GM19467 (cell line): Measurements from ENCODE around the gene BCKDHB.

Experiments used
- ATAC-seq: cut with Tn5 transposase; IDR thresholded peaks from one replicate; pipeline ENCODE4 v1.9.1; 2021; ENCODE audit warnings: mild to moderate bottlenecking, moderate library complexity; ENCODE audit not compliant: unreplicated experiment

Gene BCKDHB

GRCh38 chr6:80321011-80321410 is 214.5 kb downstream of the BCKDHB start:
- ATAC-seq = no peak

GRCh38 chr6:80325742-80326141 is 219.3 kb downstream of the BCKDHB start:
- no peak for ATAC-seq

GRCh38 chr6:80328652-80329051 is 222.2 kb downstream of the BCKDHB start:
- no peak for ATAC-seq

GRCh38 chr6:80329496-80329895 is 223.0 kb downstream of the BCKDHB start:
- ATAC-seq = no peak

GRCh38 chr6:80330961-80331360 is 224.5 kb downstream of the BCKDHB start:
- no peak for ATAC-seq

- ATAC-seq = no peak
Observed at GRCh38 chr6:80331522-80331921, 225.1 kb downstream of the BCKDHB start.

- ATAC-seq = no peak
Observed at GRCh38 chr6:80331974-80332373, 225.5 kb downstream of the BCKDHB start.

- ATAC-seq = no peak
Observed at GRCh38 chr6:80333342-80333741, 226.9 kb downstream of the BCKDHB start.

GRCh38 chr6:80335121-80335531 is 228.7 kb downstream of the BCKDHB start:
- no peak for ATAC-seq

- no peak for ATAC-seq
Observed at GRCh38 chr6:80336911-80337310, 230.4 kb downstream of the BCKDHB start.

GRCh38 chr6:80338201-80338836 is 231.8 kb downstream of the BCKDHB start:
- ATAC-seq = peak; percentile 90

GRCh38 chr6:80339421-80339820 is 232.9 kb downstream of the BCKDHB start:
- ATAC-seq = no peak

- no peak for ATAC-seq
Observed at GRCh38 chr6:80340280-80340679, 233.8 kb downstream of the BCKDHB start.

- ATAC-seq = no peak
Observed at GRCh38 chr6:80340686-80341085, 234.2 kb downstream of the BCKDHB start.

- ATAC-seq = no peak
Observed at GRCh38 chr6:80341330-80341729, 234.9 kb downstream of the BCKDHB start.

- no peak for ATAC-seq
Observed at GRCh38 chr6:80343511-80343910, 237.0 kb downstream of the BCKDHB start.

- no peak for ATAC-seq
Observed at GRCh38 chr6:80347101-80347500, 240.6 kb downstream of the BCKDHB start.

- ATAC-seq = no peak
Observed at GRCh38 chr6:80348263-80348662, 241.8 kb downstream of the BCKDHB start.

GRCh38 chr6:80356000-80356399 is 249.5 kb downstream of the BCKDHB start:
- ATAC-seq = no peak

- no peak for ATAC-seq
Observed at GRCh38 chr6:80356545-80356944, 250.1 kb downstream of the BCKDHB start.

GRCh38 chr6:80357081-80357480 is 250.6 kb downstream of the BCKDHB start:
- no peak for ATAC-seq

GRCh38 chr6:80357674-80358073 is 251.2 kb downstream of the BCKDHB start:
- ATAC-seq = no peak

- ATAC-seq = no peak
Observed at GRCh38 chr6:80363501-80364122, 257.1 kb downstream of the BCKDHB start.
